WTC11 (cell line): ENCODE data around the gene KCNK17. TPM values are rescaled to one million over a fixed set of nuclear protein-coding genes. Genes with fewer than 3 reads are reported as not detected.

Experiments
- ATAC-seq: fragments of 200-7000 bp; cut with Tn5 transposase; 2 replicates; pipeline ENCODE4 v1.10.0; 2021; ENCODE audit warnings: mild to moderate bottlenecking, moderate library complexity
- CTCF ChIA-PET: fragments of 300-600 bp; sonication (Branson Sonifier 250); formaldehyde crosslinking; loops from one replicate; lab custom pipeline; 2021; ENCODE audit warnings: antibody characterized with exemption; lab: Charles Lee
- POLR2A ChIA-PET: fragments of 350-600 bp; sonication (Branson Sonifier 250); formaldehyde crosslinking; loops from one replicate; lab custom pipeline; 2021; ENCODE audit warnings: antibody characterized with exemption; lab: Charles Lee
- DNase-seq: peaks from one replicate; pipeline ENCODE4 v3.0.0; 2021; ENCODE audit warnings: low spot score
- H3K27ac Mint-ChIP-seq: 2 replicates; pipeline ENCODE4 v1.8.0; 2021; ENCODE audit warnings: mixed read lengths
- H3K27me3 Mint-ChIP-seq: 2 replicates; pipeline ENCODE4 v1.8.0; 2021; ENCODE audit warnings: low read depth, mild to moderate bottlenecking, moderate library complexity, mixed read lengths
- H3K36me3 Mint-ChIP-seq: 2 replicates; pipeline ENCODE4 v1.8.0; 2021; ENCODE audit warnings: mixed read lengths
- H3K4me1 Mint-ChIP-seq: 2 replicates; pipeline ENCODE4 v1.8.0; 2022; ENCODE audit warnings: mixed read lengths
- H3K4me3 Mint-ChIP-seq: 2 replicates; pipeline ENCODE4 v1.8.0; 2021; ENCODE audit warnings: mild to moderate bottlenecking, moderate library complexity, mixed read lengths
- H3K9me3 Mint-ChIP-seq: 2 replicates; pipeline ENCODE4 v1.8.0; 2021; ENCODE audit warnings: mixed read lengths
- ATF6 ChIP-seq: sonication (generic); formaldehyde crosslinking; IDR thresholded peaks from 2 replicates; pipeline ENCODE4 v1.8.1; 2023; ENCODE audit warnings: mild to moderate bottlenecking, missing genetic modification reagents
- CREB1 ChIP-seq: sonication (generic); formaldehyde crosslinking; IDR thresholded peaks from 2 replicates; pipeline ENCODE4 v1.8.0; 2023; ENCODE audit warnings: mild to moderate bottlenecking, missing genetic modification reagents
- CREM ChIP-seq: sonication (generic); formaldehyde crosslinking; IDR thresholded peaks from 2 replicates; pipeline ENCODE4 v1.8.1; 2022; ENCODE audit warnings: mild to moderate bottlenecking, missing genetic modification reagents, moderate library complexity
- E2F1 ChIP-seq: sonication (generic); formaldehyde crosslinking; IDR thresholded peaks from 2 replicates; pipeline ENCODE4 v1.8.0; 2022; ENCODE audit warnings: mild to moderate bottlenecking, missing genetic modification reagents
- E2F4 ChIP-seq: sonication (generic); formaldehyde crosslinking; IDR thresholded peaks from 2 replicates; pipeline ENCODE4 v1.8.1; 2022; ENCODE audit warnings: low read depth, mild to moderate bottlenecking, moderate library complexity, missing genetic modification reagents, borderline replicate concordance
- EMX1 ChIP-seq: fragments of 250-450 bp; sonication (Bioruptor Pico); IDR thresholded peaks from 2 replicates; pipeline ENCODE4 v1.8.0; 2021; ENCODE audit warnings: mild to moderate bottlenecking
- ETV6 ChIP-seq: sonication (generic); formaldehyde crosslinking; IDR thresholded peaks from 2 replicates; pipeline ENCODE4 v1.8.1; 2022; ENCODE audit warnings: mild to moderate bottlenecking, missing genetic modification reagents
- FOXP1 ChIP-seq: sonication (generic); formaldehyde crosslinking; IDR thresholded peaks from 2 replicates; pipeline ENCODE4 v1.8.0; 2022; ENCODE audit warnings: missing genetic modification reagents, mild to moderate bottlenecking, moderate library complexity, borderline replicate concordance
- GRHL2 ChIP-seq: fragments of 250-450 bp; sonication (Bioruptor Pico); IDR thresholded peaks from 2 replicates; pipeline ENCODE4 v1.8.0; 2022; ENCODE audit warnings: mild to moderate bottlenecking, moderate library complexity; ENCODE audit not compliant: insufficient replicate concordance, severe bottlenecking
- GTF2I ChIP-seq: fragments of 250-450 bp; sonication (Bioruptor Pico); conservative IDR thresholded peaks from 2 replicates; pipeline ENCODE4 v1.4.0; 2021; ENCODE audit warnings: mild to moderate bottlenecking
- HMGXB4 ChIP-seq: sonication (generic); formaldehyde crosslinking; IDR thresholded peaks from 2 replicates; pipeline ENCODE4 v1.8.1; 2023; ENCODE audit warnings: mild to moderate bottlenecking, moderate library complexity, missing genetic modification reagents
- JAZF1 ChIP-seq: fragments of 250-450 bp; sonication (Bioruptor Pico); IDR thresholded peaks from 2 replicates; pipeline ENCODE4 v1.9.0; 2021; ENCODE audit warnings: moderate library complexity, mild to moderate bottlenecking, inconsistent platforms
- NFATC4 ChIP-seq: fragments of 250-450 bp; sonication (Bioruptor Pico); IDR thresholded peaks from 2 replicates; pipeline ENCODE4 v1.9.0; 2021; ENCODE audit warnings: mild to moderate bottlenecking
- NFE2L1 ChIP-seq: sonication (generic); formaldehyde crosslinking; IDR thresholded peaks from 2 replicates; pipeline ENCODE4 v1.8.1; 2023; ENCODE audit warnings: missing genetic modification reagents
- NFYB ChIP-seq: sonication (generic); formaldehyde crosslinking; conservative IDR thresholded peaks from 2 replicates; pipeline ENCODE4 v1.8.0; 2022; ENCODE audit warnings: low read depth, missing genetic modification reagents
- NR2C2 ChIP-seq: sonication (generic); formaldehyde crosslinking; IDR thresholded peaks from 2 replicates; pipeline ENCODE4 v1.8.0; 2022; ENCODE audit warnings: mild to moderate bottlenecking, missing genetic modification reagents
- NR3C1 ChIP-seq: sonication (generic); formaldehyde crosslinking; conservative IDR thresholded peaks from 2 replicates; pipeline ENCODE4 v1.8.1; 2023; ENCODE audit warnings: low read depth, mild to moderate bottlenecking, missing genetic modification reagents
- OVOL2 ChIP-seq: fragments of 250-450 bp; sonication (Bioruptor Pico); IDR thresholded peaks from 2 replicates; pipeline ENCODE4 v1.9.0; 2021; ENCODE audit warnings: mild to moderate bottlenecking, borderline replicate concordance
- PREB ChIP-seq: sonication (generic); formaldehyde crosslinking; IDR thresholded peaks from 2 replicates; pipeline ENCODE4 v1.8.1; 2022; ENCODE audit warnings: mild to moderate bottlenecking, missing genetic modification reagents, moderate library complexity, borderline replicate concordance
- RELA ChIP-seq: sonication (generic); formaldehyde crosslinking; IDR thresholded peaks from 2 replicates; pipeline ENCODE4 v1.8.1; 2022; ENCODE audit warnings: missing genetic modification reagents, mild to moderate bottlenecking, borderline replicate concordance
- SOX15 ChIP-seq: fragments of 250-450 bp; sonication (Bioruptor Pico); IDR thresholded peaks from 2 replicates; pipeline ENCODE4 v1.9.0; 2021; ENCODE audit warnings: mild to moderate bottlenecking
- SP1 ChIP-seq: sonication (generic); formaldehyde crosslinking; conservative IDR thresholded peaks from 2 replicates; pipeline ENCODE4 v1.8.1; 2022; ENCODE audit warnings: missing genetic modification reagents
- ZNF121 ChIP-seq: sonication (generic); formaldehyde crosslinking; IDR thresholded peaks from 2 replicates; pipeline ENCODE4 v1.8.0; 2023; ENCODE audit warnings: missing genetic modification reagents
- ZNF219 ChIP-seq: sonication (generic); formaldehyde crosslinking; IDR thresholded peaks from 2 replicates; pipeline ENCODE4 v1.8.0; 2023; ENCODE audit warnings: missing genetic modification reagents, mild to moderate bottlenecking, borderline replicate concordance
- ZNF317 ChIP-seq: sonication (generic); formaldehyde crosslinking; IDR thresholded peaks from 2 replicates; pipeline ENCODE4 v1.8.1; 2023; ENCODE audit warnings: low read depth, mild to moderate bottlenecking, moderate library complexity, missing genetic modification reagents, borderline replicate concordance
- ZNF416 ChIP-seq: fragments of 250-450 bp; sonication (Bioruptor Pico); IDR thresholded peaks from 2 replicates; pipeline ENCODE4 v1.9.0; 2021; ENCODE audit warnings: mild to moderate bottlenecking, inconsistent platforms
- ZNF423 ChIP-seq: fragments of 250-450 bp; sonication (Bioruptor Pico); IDR thresholded peaks from 2 replicates; pipeline ENCODE4 v2.1.2; 2022; ENCODE audit warnings: mild to moderate bottlenecking, moderate library complexity
- ZNF671 ChIP-seq: fragments of 250-450 bp; sonication (Bioruptor Pico); IDR thresholded peaks from 2 replicates; pipeline ENCODE4 v1.8.0; 2021; ENCODE audit warnings: mild to moderate bottlenecking
- total RNA-seq: library from RNA; stranded (reverse); gene quantifications from 3 replicates; pipeline ENCODE4 v1.2.3, GENCODE V29; 2021

KCNK17 gene
- total RNA-seq, 1 experiment from 2014 or later = 2.1 TPM

- DNase-seq (no peak), ATAC-seq (no peak)
- ChIA-PET CTCF (interaction anchor here (0.7 to 1.6 kb wide), 7 partner anchors 12 to 78 kb away, joined by 3 to 7 read pairs (median 4); no protein-coding TSS in a partner anchor), POLR2A (no interaction called here)
- H3K4me1 Mint-ChIP-seq = peaks cover 51% of the 10 kb centered on the region
- peaks cover 3% of the 10 kb centered on the region; the same call in 1 of the 2 replicates for H3K36me3 Mint-ChIP-seq
- peaks cover 10% of the 10 kb centered on the region for H3K9me3 Mint-ChIP-seq
- peaks cover 6% of the 10 kb centered on the region for H3K27me3 Mint-ChIP-seq
- H3K4me3 Mint-ChIP-seq = no peak overlapping the region
- TF ChIP-seq ZNF671 (no peak), NR3C1 (CRISPR knock-in tag) (no peak), PREB (CRISPR knock-in tag) (no peak), ZNF416 (CRISPR knock-in tag) (no peak), EMX1 (CRISPR knock-in tag) (no peak), SOX15 (no peak), JAZF1 (no peak), CREM (CRISPR knock-in tag) (no peak)
- TF ChIP-seq, all 79 proteins: peak for 0
- no peak overlapping the region for H3K27ac Mint-ChIP-seq
These were observed 46.0 kb downstream of the KCNK17 start for GRCh38 chr6:39268171-39268570.

- no peak overlapping the region for H3K4me3 Mint-ChIP-seq
- peaks cover 50% of the 10 kb centered on the region for H3K4me1 Mint-ChIP-seq
- POLR2A ChIA-PET = no interaction called here
- peaks cover 10% of the 10 kb centered on the region for H3K9me3 Mint-ChIP-seq
- DNase-seq = no peak
- H3K27me3 Mint-ChIP-seq = peaks cover 6% of the 10 kb centered on the region
- no peak overlapping the region for H3K27ac Mint-ChIP-seq
- CTCF ChIA-PET = interaction anchor here (1.3 kb wide), 1 partner anchor 23 kb away, joined by 3 read pairs; no protein-coding TSS in a partner anchor
- H3K36me3 Mint-ChIP-seq = peaks cover 3% of the 10 kb centered on the region; the same call in 1 of the 2 replicates
- TF ChIP-seq HMGXB4 (CRISPR knock-in tag) = no peak
- TF ChIP-seq ZNF121 (CRISPR knock-in tag) = no peak
- no peak for TF ChIP-seq E2F1 (CRISPR knock-in tag)
- no peak for TF ChIP-seq NR2C2 (CRISPR knock-in tag)
- TF ChIP-seq NFATC4 = no peak
- no peak for TF ChIP-seq RELA (CRISPR knock-in tag)
- TF ChIP-seq ZNF423 (CRISPR knock-in tag) = no peak
- TF ChIP-seq ETV6 = no peak
- TF ChIP-seq GTF2I (CRISPR knock-in tag) = no peak
- TF ChIP-seq OVOL2 (CRISPR knock-in tag) = no peak
- TF ChIP-seq, all 79 proteins: peak for 0
- no peak for ATAC-seq
These were observed 47.4 kb downstream of the KCNK17 start for GRCh38 chr6:39266782-39267355.

GRCh38 chr6:39266375-39266774 is 47.8 kb downstream of the KCNK17 start:
- POLR2A ChIA-PET = no interaction called here
- TF ChIP-seq SOX15 = no peak
- no peak for TF ChIP-seq CREB1
- TF ChIP-seq SP1 = no peak
- no peak for TF ChIP-seq NFYB (CRISPR knock-in tag)
- TF ChIP-seq ZNF219 (CRISPR knock-in tag) = no peak
- TF ChIP-seq ATF6 (CRISPR knock-in tag) = no peak
- no peak for TF ChIP-seq ZNF317 (CRISPR knock-in tag)
- no peak for TF ChIP-seq E2F4 (CRISPR knock-in tag)
- no peak for TF ChIP-seq NFE2L1 (CRISPR knock-in tag)
- TF ChIP-seq GRHL2 = no peak
- no peak for TF ChIP-seq FOXP1

More at GRCh38 chr6:39266375-39266774, 47.8 kb downstream of the KCNK17 start:
- Mint-ChIP-seq H3K27me3 (peaks cover 6% of the 10 kb centered on the region), H3K4me1 (peaks cover 51% of the 10 kb centered on the region), H3K4me3 (no peak overlapping the region), H3K27ac (no peak overlapping the region), H3K9me3 (peaks cover 10% of the 10 kb centered on the region), H3K36me3 (peaks cover 3% of the 10 kb centered on the region; the same call in 1 of the 2 replicates)
- ATAC-seq = no peak
- DNase-seq = no peak
- CTCF ChIA-PET = interaction anchor here (1.8 kb wide), 1 partner anchor 36 kb away, joined by 6 read pairs; no protein-coding TSS in a partner anchor
